ENCODE data around the gene LGR4.
"Not testable (repeated sequence)": the region's sequence is repeated elsewhere in the genome, so short reads cannot be mapped to it uniquely, and the experiment has no call there.

Gene LGR4

GRCh38 chr11:27456140-27456794, 16.3 kb downstream of the LGR4 start:
- DNase-seq, result no peak

DNA sequence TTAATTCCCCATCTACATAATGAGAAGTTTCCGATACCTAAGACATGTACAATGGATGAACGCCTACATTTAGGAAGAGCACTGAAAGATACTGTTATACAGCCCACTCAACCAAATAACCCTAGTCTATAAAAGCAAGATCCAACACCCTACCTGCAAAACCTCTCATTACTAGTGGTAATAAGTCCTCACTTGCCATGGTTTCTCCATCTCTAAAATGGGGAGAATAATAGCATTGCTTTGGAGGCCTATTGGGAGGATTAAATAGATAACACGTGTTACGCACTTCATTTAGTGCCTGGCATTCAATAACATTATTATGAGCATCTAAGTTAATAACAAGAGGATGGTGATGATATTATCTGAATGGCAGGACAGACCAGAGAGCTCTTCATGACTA, 16.9 kb downstream of the LGR4 start:
- DNase-seq, result no peak

DNA sequence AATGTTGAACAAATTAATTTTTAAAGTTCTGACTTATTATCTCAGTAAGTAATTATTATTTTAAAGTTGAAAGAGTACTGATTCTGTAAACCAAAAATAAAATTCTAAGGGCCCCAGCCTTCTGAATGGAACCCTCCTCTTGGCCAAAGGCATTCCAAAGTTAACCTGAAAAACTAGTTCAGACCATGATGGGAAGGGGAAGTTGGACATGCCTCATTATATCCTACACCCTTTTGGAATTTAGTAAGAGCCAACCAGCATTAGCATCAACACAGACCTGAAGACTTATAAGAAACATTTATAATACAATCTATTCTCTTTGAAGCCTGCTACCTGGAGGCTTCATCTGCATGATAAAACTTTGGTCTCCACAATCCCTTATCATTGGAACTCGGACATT, 18.9 kb downstream of the LGR4 start:
- no peak for DNase-seq

DNA sequence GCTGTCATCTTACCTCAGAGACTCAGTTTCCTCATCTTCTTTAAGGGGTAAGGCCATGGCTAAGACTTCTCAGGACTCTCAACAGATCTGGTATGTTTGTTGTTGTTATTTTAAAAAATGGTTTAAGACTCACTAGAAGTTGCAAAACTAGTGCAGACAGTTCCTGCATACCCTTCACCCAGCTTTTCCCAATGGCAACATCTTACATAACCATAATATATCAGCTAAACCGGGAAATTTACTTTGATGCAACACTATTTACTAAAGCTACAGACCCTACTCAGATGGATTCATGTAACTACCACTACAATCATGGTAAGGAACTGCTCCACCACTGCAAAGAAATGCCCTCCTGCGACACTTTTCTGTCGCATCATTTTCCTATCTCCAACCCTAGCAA, 20.4 kb downstream of the LGR4 start:
- no peak for DNase-seq

- no peak for DNase-seq
Measured at GRCh38 chr11:27451244-27451965, 21.2 kb downstream of the LGR4 start.

DNA sequence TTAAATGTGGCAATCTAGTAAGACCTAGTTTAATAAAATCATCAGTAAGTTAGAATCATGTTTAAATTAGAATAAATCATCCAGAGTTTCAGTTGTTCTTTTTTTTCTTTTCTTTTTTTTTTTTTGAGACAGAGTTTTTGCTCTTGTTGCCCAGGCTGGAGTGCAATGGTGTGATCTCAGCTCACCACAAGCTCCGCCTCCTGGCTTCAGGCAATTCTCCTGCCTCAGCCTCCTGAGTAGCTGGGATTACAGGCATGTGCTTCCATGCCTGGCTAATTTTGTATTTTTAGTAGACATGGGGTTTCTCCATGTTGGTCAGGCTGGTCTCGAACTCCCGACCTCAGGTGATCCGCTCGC, 24.4 kb downstream of the LGR4 start:
- not testable (repeated sequence) for DNase-seq

- DNase-seq, result no peak
Measured at GRCh38 chr11:27447288-27448183, 25.1 kb downstream of the LGR4 start.

- no peak for DNase-seq
Measured at GRCh38 chr11:27445625-27446024, 27.0 kb downstream of the LGR4 start.

- no peak for DNase-seq
Measured at GRCh38 chr11:27444801-27445215, 27.8 kb downstream of the LGR4 start.

- DNase-seq, result no peak
Measured at GRCh38 chr11:27443746-27444507, 28.7 kb downstream of the LGR4 start.

- DNase-seq, result no peak
Measured at GRCh38 chr11:27443227-27443626, 29.4 kb downstream of the LGR4 start.

GRCh38 chr11:27440090-27440489, 32.5 kb downstream of the LGR4 start:
- DNase-seq, result no peak

GRCh38 chr11:27438595-27438981, 34.0 kb downstream of the LGR4 start:
- DNase-seq, result no peak

DNA sequence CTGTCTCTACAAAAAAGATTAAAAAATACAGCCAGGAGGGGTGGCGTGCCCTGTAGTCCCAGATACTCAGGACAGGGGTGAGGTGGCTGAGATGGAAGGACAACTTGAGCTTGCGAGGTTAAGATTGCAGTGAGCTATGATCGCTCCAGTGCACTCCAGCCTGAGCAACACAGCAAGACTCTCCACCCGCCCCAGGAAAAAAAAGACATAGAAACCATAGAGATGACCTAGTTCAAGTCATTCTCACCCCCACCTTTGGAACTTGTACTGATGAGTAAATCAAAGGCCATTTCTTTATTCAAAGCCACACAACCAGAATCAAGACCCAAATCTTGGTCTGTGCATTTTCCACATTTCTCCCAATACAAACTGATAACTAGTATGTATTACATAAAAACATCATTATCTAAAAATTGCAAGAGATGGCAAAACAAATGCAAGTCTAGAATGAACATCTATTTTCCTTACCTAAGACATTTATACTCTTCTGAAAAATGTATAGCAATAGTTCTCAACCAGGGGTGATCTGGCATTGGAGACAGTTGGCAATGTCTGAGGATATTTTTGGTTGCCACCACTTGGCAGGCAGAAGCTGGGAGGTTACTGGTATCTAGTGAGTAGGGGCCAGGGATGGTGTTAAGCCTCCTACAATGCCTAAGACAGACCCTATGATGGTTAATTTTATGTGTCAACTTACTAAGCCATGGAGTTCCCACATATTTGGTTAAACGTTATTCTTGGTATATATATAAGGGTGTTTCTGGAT, 34.6 kb downstream of the LGR4 start:
- no peak for DNase-seq

GRCh38 chr11:27436916-27437315, 35.7 kb downstream of the LGR4 start:
- no peak for DNase-seq

DNA sequence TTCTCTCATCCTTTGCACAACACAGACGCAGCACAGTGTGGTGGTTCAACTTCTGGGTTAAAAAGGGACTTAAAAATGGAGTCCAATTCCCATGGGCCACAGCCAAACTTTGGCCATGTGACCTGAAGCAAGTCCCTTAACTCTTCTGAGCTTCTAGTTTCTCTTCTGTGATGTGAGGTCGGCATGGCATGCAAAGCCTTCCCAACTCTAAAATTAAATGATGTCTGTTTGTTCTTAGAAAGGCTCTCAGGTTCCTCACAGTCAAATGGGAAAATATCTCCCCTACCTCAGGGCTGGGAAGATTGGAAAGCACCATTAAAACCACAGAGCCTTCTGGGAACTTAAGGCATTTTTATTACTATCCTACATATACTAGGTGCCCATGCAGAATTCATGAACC, 38.8 kb downstream of the LGR4 start:
- no peak for DNase-seq

GRCh38 chr11:27431808-27432207, 40.8 kb downstream of the LGR4 start:
- no peak for DNase-seq

DNA sequence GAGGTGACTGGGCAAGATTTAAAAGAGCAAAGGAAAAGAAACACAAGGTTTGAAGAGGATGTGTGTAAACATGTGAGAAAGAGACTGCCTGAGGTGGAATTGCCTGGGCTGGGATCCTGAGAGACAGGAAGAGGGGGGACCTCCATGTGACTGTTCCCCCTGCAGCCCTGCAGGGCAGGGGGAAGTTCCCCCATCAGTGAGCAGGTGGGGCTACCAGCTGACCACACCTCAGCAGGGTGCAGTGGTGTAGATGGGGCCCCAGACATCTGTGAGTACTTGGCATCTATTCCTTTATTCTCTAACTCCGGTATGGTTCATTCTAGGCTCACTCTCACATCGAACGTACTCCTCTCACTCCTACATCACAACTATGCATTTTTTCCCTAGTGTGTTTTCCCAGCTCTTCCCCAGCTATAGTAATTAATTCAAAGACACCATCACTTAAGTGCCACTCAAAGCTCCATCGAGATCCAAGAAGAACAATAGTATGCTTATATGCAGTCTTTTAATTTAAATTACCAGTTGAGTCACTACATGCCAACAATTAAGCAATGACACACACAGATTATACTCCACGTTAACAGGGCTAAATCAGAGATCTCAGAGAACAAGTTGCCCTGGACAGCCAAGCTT, 42.7 kb downstream of the LGR4 start:
- no peak for DNase-seq

DNA sequence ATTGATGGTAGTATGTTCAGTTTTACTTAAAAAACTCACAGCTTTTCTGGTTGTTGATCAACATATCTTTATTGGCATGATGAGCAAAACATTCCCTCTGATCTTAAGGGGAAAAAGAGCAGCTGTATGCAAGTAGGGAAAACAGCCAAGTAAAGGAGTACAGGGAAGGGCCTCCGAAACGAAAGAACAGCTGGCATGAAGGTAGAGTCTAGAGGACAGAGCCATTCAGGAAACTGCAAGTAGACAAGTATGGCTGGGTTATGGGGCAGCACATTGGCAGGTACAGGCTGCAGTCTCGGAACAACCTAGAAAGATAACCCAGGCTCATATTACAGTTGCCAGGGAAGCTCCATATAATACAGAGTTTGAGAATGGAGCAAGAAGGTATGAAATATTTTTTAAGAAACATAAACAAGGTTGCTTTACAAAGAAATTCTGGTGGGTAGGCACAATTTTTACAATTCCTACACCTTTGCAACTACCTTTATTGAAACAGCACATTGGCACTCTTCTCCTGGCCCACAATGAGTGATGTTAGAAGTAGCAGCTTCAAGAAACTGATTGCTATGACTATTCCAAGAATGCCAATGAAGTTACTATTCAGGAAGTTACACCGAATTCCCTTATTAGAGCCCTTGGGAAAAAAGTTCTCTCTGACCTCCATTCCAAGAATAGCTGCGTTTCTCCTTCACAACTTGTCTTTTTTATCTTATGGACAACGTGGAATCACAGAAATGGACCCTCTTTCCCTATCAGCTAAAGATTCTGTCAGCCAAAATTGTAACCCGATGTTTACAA, 45.2 kb downstream of the LGR4 start:
- DNase-seq, result no peak

GRCh38 chr11:27425814-27426213, 46.8 kb downstream of the LGR4 start:
- no peak for DNase-seq

GRCh38 chr11:27423125-27423524, 49.5 kb downstream of the LGR4 start:
- DNase-seq, result no peak

Data from cortex of kidney (tissue), 1 donor.